ENCODE measurements around the gene CDYL. TPM values are rescaled to one million over a fixed set of nuclear protein-coding genes. Genes with fewer than 3 reads are reported as not detected.
"Not testable (repeated sequence)": the region's sequence is repeated elsewhere in the genome, so short reads cannot be mapped to it uniquely, and the experiment has no call there.

CDYL gene
- total RNA-seq, 1 donor from 2014 or later: 40.5 TPM

DNA sequence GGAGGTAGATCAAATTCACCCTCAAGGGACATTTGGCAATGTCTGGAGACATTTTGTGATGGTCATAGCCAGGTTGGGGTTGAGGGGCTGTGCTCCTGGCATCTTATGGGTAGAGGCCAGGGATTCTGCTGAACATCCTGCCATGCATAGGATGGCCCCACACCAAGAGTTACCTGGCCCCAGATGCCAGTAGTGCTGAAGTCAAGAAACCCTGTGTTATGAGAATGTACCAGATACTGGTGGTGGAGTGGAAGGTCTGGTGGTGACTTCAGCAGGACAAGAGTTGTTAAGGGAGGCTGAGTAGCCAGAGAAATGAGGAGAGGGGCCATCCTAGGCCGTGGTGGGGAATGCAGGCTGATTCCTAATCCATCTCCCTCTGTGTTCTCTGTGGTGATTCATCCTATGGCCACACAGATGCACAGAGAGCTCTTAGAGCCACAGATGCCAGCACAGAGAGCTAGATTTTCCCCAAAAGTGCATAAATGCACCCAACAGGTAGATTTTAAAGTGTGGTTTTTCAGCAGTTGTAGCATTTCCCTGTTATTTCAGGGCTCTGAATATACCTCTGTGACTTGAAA lies 43.6 kb downstream of the CDYL start:
- no peaks in the 10 kb centered on the region for H3K4me1 ChIP-seq
- TF ChIP-seq, protein P1, sequence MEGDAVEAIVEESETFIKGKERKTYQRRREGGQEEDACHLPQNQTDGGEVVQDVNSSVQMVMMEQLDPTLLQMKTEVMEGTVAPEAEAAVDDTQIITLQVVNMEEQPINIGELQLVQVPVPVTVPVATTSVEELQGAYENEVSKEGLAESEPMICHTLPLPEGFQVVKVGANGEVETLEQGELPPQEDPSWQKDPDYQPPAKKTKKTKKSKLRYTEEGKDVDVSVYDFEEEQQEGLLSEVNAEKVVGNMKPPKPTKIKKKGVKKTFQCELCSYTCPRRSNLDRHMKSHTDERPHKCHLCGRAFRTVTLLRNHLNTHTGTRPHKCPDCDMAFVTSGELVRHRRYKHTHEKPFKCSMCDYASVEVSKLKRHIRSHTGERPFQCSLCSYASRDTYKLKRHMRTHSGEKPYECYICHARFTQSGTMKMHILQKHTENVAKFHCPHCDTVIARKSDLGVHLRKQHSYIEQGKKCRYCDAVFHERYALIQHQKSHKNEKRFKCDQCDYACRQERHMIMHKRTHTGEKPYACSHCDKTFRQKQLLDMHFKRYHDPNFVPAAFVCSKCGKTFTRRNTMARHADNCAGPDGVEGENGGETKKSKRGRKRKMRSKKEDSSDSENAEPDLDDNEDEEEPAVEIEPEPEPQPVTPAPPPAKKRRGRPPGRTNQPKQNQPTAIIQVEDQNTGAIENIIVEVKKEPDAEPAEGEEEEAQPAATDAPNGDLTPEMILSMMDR (IDR thresholded peaks at IDR 0.05): no peak
- no peaks in the 10 kb centered on the region for H3K27me3 ChIP-seq (ENCODE audit: low read depth)
- H3K36me3 ChIP-seq: no peaks in the 10 kb centered on the region
- H3K4me3 ChIP-seq: no peak overlapping the region
- H3K9me3 ChIP-seq: no peaks in the 10 kb centered on the region
- H3K27ac ChIP-seq: no peak overlapping the region
- ATAC-seq: no peak
- no peak for DNase-seq
- intact Hi-C loops (cut with DNase I): no loop called here

DNA sequence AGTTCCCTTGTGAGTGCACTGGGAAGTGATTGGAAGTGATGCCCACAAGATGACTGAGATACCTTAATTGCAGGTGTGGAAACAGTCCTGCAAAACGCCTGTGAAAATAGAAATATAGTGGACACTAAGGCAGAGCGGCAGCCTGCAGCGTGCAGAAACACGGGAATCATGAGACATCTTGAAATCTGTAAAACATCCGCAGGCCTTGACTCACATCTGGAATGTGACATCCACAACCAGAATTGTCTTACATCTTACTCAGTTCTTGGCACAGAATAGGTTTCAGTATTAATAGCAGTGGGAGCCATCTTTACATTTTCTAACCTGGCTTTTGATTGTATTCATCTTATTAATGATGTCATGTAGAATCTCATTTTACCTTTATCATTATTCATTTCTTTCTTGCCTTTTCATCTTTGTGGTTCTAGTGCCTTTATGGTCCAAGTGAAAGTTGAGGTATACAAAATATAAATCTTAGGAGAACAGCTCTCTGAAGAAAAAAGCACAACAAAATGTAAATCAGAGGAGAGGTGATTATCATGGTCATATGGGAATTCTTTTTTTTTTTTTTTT lies 44.6 kb downstream of the CDYL start:
- no peak overlapping the region for H3K4me3 ChIP-seq
- no peaks in the 10 kb centered on the region for H3K27me3 ChIP-seq (ENCODE audit: low read depth)
- ATAC-seq (no peak), DNase-seq (no peak)
- intact Hi-C loops (cut with DNase I): no loop called here
- TF ChIP-seq, protein P1 (IDR thresholded peaks at IDR 0.05): no peak
- H3K27ac ChIP-seq: no peak overlapping the region
- no peaks in the 10 kb centered on the region for H3K9me3 ChIP-seq
- H3K36me3 ChIP-seq: no peaks in the 10 kb centered on the region
- no peaks in the 10 kb centered on the region for H3K4me1 ChIP-seq

DNA sequence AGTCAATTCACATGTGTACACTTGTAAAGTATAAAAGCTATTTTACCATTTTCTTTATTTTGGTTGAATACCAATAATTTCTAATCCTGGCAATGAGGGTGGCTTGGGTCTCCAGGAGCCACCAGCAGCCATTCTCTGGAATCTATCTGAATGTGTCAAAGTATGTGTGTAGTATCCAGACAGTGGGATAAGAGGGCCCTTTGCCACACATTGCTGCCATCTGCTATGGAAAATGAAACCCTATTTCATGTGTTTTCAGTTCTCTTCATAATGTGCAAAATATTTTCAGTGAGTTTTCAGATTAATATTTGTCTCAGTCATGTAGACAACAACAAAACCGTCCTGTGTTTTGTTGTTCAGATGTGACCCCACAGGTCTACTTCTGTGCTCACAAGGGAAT lies 46.3 kb downstream of the CDYL start:
- no peak for DNase-seq
- TF ChIP-seq, protein P1 (IDR thresholded peaks at IDR 0.05): no peak
- intact Hi-C loops (cut with DNase I): no loop called here
- peaks cover 13% of the 10 kb centered on the region for H3K9me3 ChIP-seq
- H3K4me3 ChIP-seq: no peak overlapping the region
- H3K27ac ChIP-seq: no peak overlapping the region
- no peaks in the 10 kb centered on the region for H3K4me1 ChIP-seq
- ATAC-seq: no peak
- no peaks in the 10 kb centered on the region for H3K27me3 ChIP-seq (ENCODE audit: low read depth)
- H3K36me3 ChIP-seq: no peaks in the 10 kb centered on the region

DNA sequence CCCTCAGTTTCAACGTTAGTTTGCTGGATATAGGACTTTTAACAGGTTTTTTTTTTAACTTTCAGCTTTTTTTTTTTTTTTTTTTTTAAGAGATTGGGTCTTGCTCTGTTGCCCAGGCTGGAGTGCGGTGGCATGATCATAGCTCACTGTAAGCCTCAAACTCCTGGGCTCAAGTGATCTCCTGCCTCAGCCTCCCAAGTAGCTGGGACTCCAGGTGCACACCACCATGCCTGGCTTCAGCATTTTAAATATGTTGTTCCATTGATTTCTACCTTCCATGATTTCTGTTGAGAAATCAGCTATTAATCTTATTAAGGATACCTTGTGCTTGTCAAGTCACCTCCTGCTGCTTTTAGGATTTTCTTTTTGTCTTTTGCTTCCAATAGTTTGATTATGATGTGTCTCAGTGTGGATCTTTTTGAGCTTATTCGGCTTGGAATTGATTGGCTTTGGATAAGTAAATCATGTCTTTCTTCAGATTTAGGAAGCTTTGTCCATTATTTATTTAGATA lies 52.0 kb downstream of the CDYL start:
- DNase-seq (no peak), ATAC-seq (no peak)
- intact Hi-C loops (cut with DNase I): no loop called here
- Histone ChIP-seq H3K27ac (no peak overlapping the region), H3K4me3 (no peak overlapping the region), H3K9me3 (peaks cover 43% of the 10 kb centered on the region), H3K4me1 (no peaks in the 10 kb centered on the region), H3K27me3 (ENCODE audit: low read depth) (no peaks in the 10 kb centered on the region), H3K36me3 (no peaks in the 10 kb centered on the region)
- TF ChIP-seq, protein P1 (IDR thresholded peaks at IDR 0.05): no peak

DNA sequence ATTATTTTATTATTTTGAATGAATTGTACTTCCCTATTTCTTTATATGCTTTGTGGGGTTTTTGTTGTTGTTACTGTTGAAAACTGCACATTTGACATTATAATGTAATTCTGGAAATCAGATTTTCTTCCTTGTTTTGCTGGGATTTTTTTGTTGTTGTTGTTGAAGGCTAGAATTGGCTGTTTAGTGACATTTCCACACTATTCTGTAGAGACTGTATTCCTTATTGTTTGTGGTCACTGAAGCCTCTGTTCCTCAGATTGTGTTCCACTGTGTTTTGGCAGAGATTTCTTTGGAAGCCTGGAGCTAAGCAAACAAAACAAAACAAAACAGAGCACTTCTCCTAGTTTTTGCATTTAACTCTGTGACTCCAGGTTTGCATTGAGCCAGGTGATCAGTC lies 52.9 kb downstream of the CDYL start:
- H3K36me3 ChIP-seq: no peaks in the 10 kb centered on the region
- ATAC-seq (no peak), DNase-seq (no peak)
- intact Hi-C loops (cut with DNase I): no loop called here
- no peak overlapping the region for H3K27ac ChIP-seq
- H3K27me3 ChIP-seq (ENCODE audit: low read depth): no peaks in the 10 kb centered on the region
- H3K4me3 ChIP-seq: no peak overlapping the region
- no peaks in the 10 kb centered on the region for H3K4me1 ChIP-seq
- TF ChIP-seq, protein P1 (IDR thresholded peaks at IDR 0.05): no peak
- peaks cover 43% of the 10 kb centered on the region for H3K9me3 ChIP-seq

DNA sequence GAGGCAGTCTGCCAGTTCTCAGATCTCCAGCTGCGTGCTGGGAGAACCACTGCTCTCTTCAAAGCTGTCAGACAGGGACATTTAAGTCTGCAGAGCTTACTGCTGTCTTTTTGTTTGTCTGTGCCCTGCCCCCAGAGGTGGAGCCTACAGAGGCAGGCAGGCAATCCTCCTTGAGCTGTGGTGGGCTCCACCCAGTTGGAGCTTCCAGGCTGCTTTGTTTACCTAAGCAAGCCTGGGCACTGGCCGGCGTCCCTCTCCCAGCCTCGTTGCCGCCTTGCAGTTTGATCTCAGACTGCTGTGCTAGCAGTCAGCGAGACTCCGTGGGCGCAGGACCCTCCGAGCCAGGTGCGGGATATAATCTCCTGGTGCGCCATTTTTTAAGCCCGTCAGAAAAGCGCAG lies 59.3 kb downstream of the CDYL start:
- H3K27me3 ChIP-seq (ENCODE audit: low read depth); intact Hi-C loops (cut with DNase I); H3K36me3 ChIP-seq; H3K27ac ChIP-seq; DNase-seq; H3K4me3 ChIP-seq; H3K4me1 ChIP-seq; ATAC-seq: not testable (repeated sequence)
- peaks cover 15% of the 10 kb centered on the region for H3K9me3 ChIP-seq
